MCF 10A (cell line): ENCODE results near the gene VPS45. TPM values are rescaled to one million over a fixed set of nuclear protein-coding genes. Genes with fewer than 3 reads are reported as not detected.

Experiments
- BruUV-seq: library from RNA; stranded (reverse); fragments of 400-500 nt; replicated peaks from 2 replicates; lab custom pipeline; 2021; lab: Mats Ljungman, UMichigan
- CTCF ChIA-PET: fragments of 300-600 bp; sonication (Branson Sonifier 250); formaldehyde crosslinking; extraction: SDS; loops from one replicate; lab custom pipeline; 2021; ENCODE audit warnings: antibody characterized with exemption, inconsistent platforms; lab: Yijun Ruan, JAX
- POLR2A ChIA-PET: fragments of 300-600, 350-650 bp; sonication (Branson Sonifier 250); formaldehyde crosslinking; extraction: SDS; loops from one replicate; lab custom pipeline; 2020; ENCODE audit warnings: antibody characterized with exemption, inconsistent platforms; lab: Yijun Ruan, JAX
- DNase-seq: peaks from one replicate; pipeline ENCODE4 v3.0.0-alpha.2; 2018; ENCODE audit not compliant: unreplicated experiment
- H3K27ac Mint-ChIP-seq: one replicate; pipeline ENCODE4 v1.8.0; 2022; ENCODE audit warnings: mild to moderate bottlenecking, low read depth, mixed read lengths; ENCODE audit not compliant: unreplicated experiment
- H3K27me3 Mint-ChIP-seq: one replicate; pipeline ENCODE4 v1.8.0; 2022; ENCODE audit warnings: mixed read lengths; ENCODE audit not compliant: insufficient read depth, unreplicated experiment
- H3K36me3 Mint-ChIP-seq: one replicate; pipeline ENCODE4 v1.8.0; 2022; ENCODE audit warnings: mild to moderate bottlenecking, moderate library complexity, mixed read lengths; ENCODE audit not compliant: insufficient read depth, unreplicated experiment
- H3K4me1 Mint-ChIP-seq: one replicate; pipeline ENCODE4 v1.8.0; 2022; ENCODE audit warnings: mixed read lengths; ENCODE audit not compliant: insufficient read depth, unreplicated experiment
- H3K4me3 Mint-ChIP-seq: one replicate; pipeline ENCODE4 v1.8.0; 2022; ENCODE audit warnings: mild to moderate bottlenecking, moderate library complexity, mixed read lengths; ENCODE audit not compliant: unreplicated experiment
- H3K9me3 Mint-ChIP-seq: one replicate; pipeline ENCODE4 v1.8.0; 2022; ENCODE audit warnings: mixed read lengths; ENCODE audit not compliant: unreplicated experiment
- CTCF ChIP-seq: fragments of 200-600 bp; IDR thresholded peaks from one replicate; pipeline ENCODE4 v1.8.0; 2022; ENCODE audit warnings: antibody characterized with exemption, mild to moderate bottlenecking; ENCODE audit not compliant: unreplicated experiment
- intact Hi-C: fragments of 100-400 bp; cut with micrococcal nuclease; formaldehyde crosslinking; loops from 2 replicates; pipeline ENCODE4 v1.14.1; 2022
- total RNA-seq: library from RNA; stranded (reverse); gene quantifications from 2 replicates; pipeline ENCODE4 v1.2.3, GENCODE V29; 2022

VPS45 gene
- total RNA-seq, 1 experiment from 2014 or later = 35.1 TPM

- no peak for TF ChIP-seq CTCF
- Mint-ChIP-seq H3K27me3 (no peaks in the 10 kb centered on the region), H3K27ac (peak overlapping the region; percentile 70), H3K36me3 (no peaks in the 10 kb centered on the region), H3K4me3 (no peak overlapping the region), H3K4me1 (peaks cover 24% of the 10 kb centered on the region), H3K9me3 (no peaks in the 10 kb centered on the region)
- peak; percentile 80 for DNase-seq
- ChIA-PET POLR2A (interaction anchor here (1.0 to 7.8 kb wide), 4 partner anchors 11 to 175 kb away, joined by 4 to 152 read pairs (median 66); partner anchors contain the start of gene OTUD7B), CTCF (interaction anchor here (0.7 to 4.3 kb wide), 8 partner anchors 10 to 133 kb away, joined by 3 to 36 read pairs (median 4); no protein-coding TSS in a partner anchor)
- BruUV-seq = no TSS peak
- intact Hi-C loops = no loop called here
Measured at GRCh38 chr1:150061632-150062101, 5.9 kb upstream of the VPS45 start.

- H3K36me3 Mint-ChIP-seq = no peaks in the 10 kb centered on the region
- BruUV-seq = no TSS peak
- peaks cover 24% of the 10 kb centered on the region for H3K4me1 Mint-ChIP-seq
- no peaks in the 10 kb centered on the region for H3K27me3 Mint-ChIP-seq
- ChIA-PET POLR2A (interaction anchor here (1.0 to 7.8 kb wide), 4 partner anchors 11 to 175 kb away, joined by 4 to 152 read pairs (median 66); partner anchors contain the start of gene OTUD7B), CTCF (interaction anchor here (0.6 to 4.3 kb wide), 11 partner anchors 10 to 139 kb away, joined by 3 to 36 read pairs (median 4); no protein-coding TSS in a partner anchor)
- no peaks in the 10 kb centered on the region for H3K9me3 Mint-ChIP-seq
- no peak overlapping the region for H3K4me3 Mint-ChIP-seq
- TF ChIP-seq CTCF = no peak
- DNase-seq = no peak
- intact Hi-C loops = no loop called here
- H3K27ac Mint-ChIP-seq = peak overlapping the region; percentile 70
Measured at GRCh38 chr1:150062113-150062512, 5.5 kb upstream of the VPS45 start.

- no peaks in the 10 kb centered on the region for H3K9me3 Mint-ChIP-seq
- DNase-seq = peak; percentile 62
- TF ChIP-seq CTCF = no peak
- peak overlapping the region; percentile 69 for H3K27ac Mint-ChIP-seq
- peaks cover 18% of the 10 kb centered on the region for H3K36me3 Mint-ChIP-seq
- no peaks in the 10 kb centered on the region for H3K27me3 Mint-ChIP-seq
- intact Hi-C loops = no loop called here
- H3K4me1 Mint-ChIP-seq = peaks cover 45% of the 10 kb centered on the region
- POLR2A ChIA-PET = interaction anchor here (0.6 to 7.8 kb wide), 19 partner anchors 9 to 1088 kb away, joined by 3 to 152 read pairs (median 10); partner anchors contain the start of genes OTUD7B and SF3B4
- BruUV-seq = no TSS peak
- peak overlapping the region; percentile 91 for H3K4me3 Mint-ChIP-seq
- CTCF ChIA-PET = interaction anchor here (0.6 to 4.3 kb wide), 8 partner anchors 20 to 508 kb away, joined by 3 to 36 read pairs (median 3); partner anchors contain the start of gene OTUD7B
Measured at GRCh38 chr1:150065184-150065871, 2.2 kb upstream of the VPS45 start.

GRCh38 chr1:150066328-150066727 lies 1.2 kb upstream of the VPS45 start:
- no peak for TF ChIP-seq CTCF
- no peaks in the 10 kb centered on the region for H3K27me3 Mint-ChIP-seq
- H3K27ac Mint-ChIP-seq = peak overlapping the region; percentile 87
- ChIA-PET CTCF (interaction anchor here (0.5 to 1.6 kb wide), 4 partner anchors 8 to 104 kb away, joined by 3 to 6 read pairs (median 5); no protein-coding TSS in a partner anchor), POLR2A (interaction anchor here (0.6 to 7.8 kb wide), 19 partner anchors 10 to 299 kb away, joined by 3 to 152 read pairs (median 17); partner anchors contain the start of genes ANP32E, OTUD7B and SF3B4)
- peaks cover 20% of the 10 kb centered on the region for H3K36me3 Mint-ChIP-seq
- intact Hi-C loops = no loop called here
- H3K9me3 Mint-ChIP-seq = no peaks in the 10 kb centered on the region
- no peak for DNase-seq
- peaks cover 44% of the 10 kb centered on the region for H3K4me1 Mint-ChIP-seq
- H3K4me3 Mint-ChIP-seq = peak overlapping the region; percentile 91
- BruUV-seq = no TSS peak
